Spleen (tissue), 11 donors: Measurements from ENCODE around the gene PRKG1. TPM values are rescaled to one million over a fixed set of nuclear protein-coding genes. Genes with fewer than 3 reads are reported as not detected.

Source experiments
- DNase-seq: peaks from one replicate; pipeline ENCODE4 v3.0.0-alpha.2; 2020
- H3K27ac ChIP-seq, 8 donors: fragments of 200-600 bp; sonication (generic) in 7 of 8; 1 replicate in 4 of 8; 2 replicates in 4 of 8; pipeline versions ENCODE4 v1.5.0 to v1.8.0; 2016 to 2021; ENCODE audit warnings: inconsistent platforms in 4 of 8, mild to moderate bottlenecking in 4 of 8, moderate library complexity in 1 of 8
- H3K27me3 ChIP-seq, 7 donors: fragments of 200-600 bp; sonication (generic) in 6 of 7; replicated peaks in 1 of 7; 1 replicate in 4 of 7; 2 replicates in 3 of 7; pipeline versions ENCODE4 v1.5.0 to v1.8.0; 2016 to 2021; ENCODE audit warnings: inconsistent platforms in 3 of 7, mild to moderate bottlenecking in 1 of 7
- H3K36me3 ChIP-seq, 6 donors: fragments of 200-600 bp; sonication (generic) in 5 of 6; 1 replicate in 4 of 6; 2 replicates in 2 of 6; pipeline versions ENCODE4 v1.5.0 to v1.8.0; 2016 to 2021; ENCODE audit warnings: inconsistent platforms in 2 of 6
- H3K4me1 ChIP-seq, 6 donors: fragments of 200-600 bp; sonication (generic) in 5 of 6; 1 replicate in 3 of 6; 2 replicates in 3 of 6; pipeline versions ENCODE4 v1.5.0 to v1.8.0; 2016 to 2021; ENCODE audit warnings: inconsistent platforms in 3 of 6
- H3K4me3 ChIP-seq, 8 donors: fragments of 200-600 bp; sonication (generic) in 7 of 8; 1 replicate in 4 of 8; 2 replicates in 4 of 8; pipeline versions ENCODE4 v1.5.0 to v1.8.0; 2016 to 2021; ENCODE audit warnings: inconsistent platforms in 4 of 8, mild to moderate bottlenecking in 4 of 8, moderate library complexity in 2 of 8
- H3K9me3 ChIP-seq, 8 donors: fragments of 200-600 bp; sonication (generic) in 7 of 8; 1 replicate in 4 of 8; 2 replicates in 4 of 8; pipeline versions ENCODE4 v1.5.0 to v1.8.0; 2016 to 2021; ENCODE audit warnings: inconsistent platforms in 4 of 8
- POLR2A ChIP-seq, 3 donors: fragments of 450-650 bp; IDR thresholded peaks; one replicate each; pipeline ENCODE4 v1.5.1; 2017; ENCODE audit warnings: antibody characterized with exemption in 3 of 3, mild to moderate bottlenecking in 1 of 3
- POLR2AphosphoS5 ChIP-seq, 3 donors: sonication (generic); formaldehyde crosslinking; IDR thresholded peaks; one replicate each; pipeline ENCODE4 v1.5.1; 2017; ENCODE audit warnings: antibody characterized with exemption in 3 of 3
- WGBS, 5 donors: extraction: QIAGEN DNeasy Blood & Tissue Kit in 3 of 5; methylation state at CpG; one replicate each; pipeline versions ENCODE4 v1.1.5 to v1.1.7; 2013 to 2018; 5-methylcytosine and 5-hydroxymethylcytosine counted together
- intact Hi-C: fragments of 100-400 bp; cut with DNase I; formaldehyde crosslinking; loops from one replicate; pipeline ENCODE4 v1.15.0; 2023; ENCODE audit warnings: low total_unique reads
- polyA plus RNA-seq, 3 donors: library from polyadenylated mRNA; stranded (reverse); fragments of 200-250 nt; gene quantifications; one replicate each; pipeline ENCODE4 v1.2.1, GENCODE V29; 2013
- total RNA-seq, 7 donors: library from RNA; depleted of rRNA in 3 of 7; stranded (reverse); fragments of >200 nt in 3 of 7; fragmentation: NEBNext Ultra II Directional in 4 of 7; extraction: Animal tissue kit (Norgen Biotek cat#: 25700) in 4 of 7; gene quantifications; one replicate each; pipeline versions ENCODE4 v1.1.0 to v1.2.1, GENCODE V29; 2016 to 2021
- TF ChIP-seq, protein P1 (sequence below), 11 experiments: fragments of 200-600 bp in 7 of 11; fragments of 450-650 bp in 4 of 11; sonication (generic) in 4 of 11; IDR thresholded peaks in 8 of 11; conservative IDR thresholded peaks in 3 of 11; 1 replicate in 7 of 11; 2 replicates in 4 of 11; pipeline versions ENCODE4 v1.4.0 to v1.8.0; 2016 to 2021; ENCODE audit warnings: antibody characterized with exemption in 11 of 11, inconsistent platforms in 4 of 11, mild to moderate bottlenecking in 1 of 11
- donor health status: healthy with polysubstance abuse.
- donor health status: DM: no; HTN: no; CAD: no; lungs with moderate emphysema.
- donor health status: DM: no; HTN: no; CAD: no.
- donor health status: Bipolar disorder and iron deficiency.
- donor health status: healthy.
- donor health status: DM: no; HTN: no; CAD: no.
- donor health status: DM: yes; HTN: yes; CAD: no.

PRKG1 gene
- total and polyA plus RNA-seq, 10 donors: 0.65 to 10.5 (median 7.2) TPM

DNA sequence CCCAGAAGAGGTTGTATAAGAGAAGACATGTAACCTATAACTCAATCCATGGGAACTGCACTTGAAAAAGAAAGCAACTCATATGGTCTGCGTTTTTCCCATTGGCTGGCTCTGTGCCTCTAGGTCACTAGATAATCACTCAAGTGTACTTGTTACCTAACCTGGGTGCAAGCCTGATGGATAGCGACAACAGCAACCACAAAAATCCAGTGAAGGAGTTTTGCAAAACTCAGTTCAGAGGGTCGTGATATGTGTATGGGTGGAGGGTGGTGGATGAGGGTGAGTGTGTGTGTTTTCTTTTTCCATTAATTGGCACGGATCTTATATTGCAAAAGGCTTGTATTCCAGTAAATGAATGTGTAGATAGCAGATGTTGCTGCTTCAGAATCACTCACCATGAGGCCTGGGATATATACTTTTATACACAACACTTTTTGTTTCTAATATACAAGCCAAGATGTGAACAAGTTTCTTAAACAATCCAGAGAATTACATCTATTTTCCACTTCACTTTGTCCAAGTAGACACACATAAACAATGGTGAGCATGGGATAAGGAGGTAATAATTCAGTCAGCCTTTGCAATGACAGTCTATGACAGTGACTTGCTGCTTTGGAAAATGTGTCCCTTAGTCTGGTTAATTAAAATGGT is 952.9 kb downstream of the PRKG1 start:
- peaks cover 0 to 7% (median 0%) of the 10 kb centered on the region in 8 donors for H3K9me3 ChIP-seq
- H3K27me3 ChIP-seq: no peaks in the 10 kb centered on the region
- H3K36me3 ChIP-seq: no peaks in the 10 kb centered on the region
- intact Hi-C loops: no loop called here
- H3K4me3 ChIP-seq: no peak overlapping the region
- no peak for DNase-seq
- no peak overlapping the region for H3K27ac ChIP-seq
- TF ChIP-seq POLR2A (IDR thresholded peaks at IDR 0.05) (no peak), POLR2AphosphoS5 (IDR thresholded peaks at IDR 0.05) (no peak)
- TF ChIP-seq, protein P1, sequence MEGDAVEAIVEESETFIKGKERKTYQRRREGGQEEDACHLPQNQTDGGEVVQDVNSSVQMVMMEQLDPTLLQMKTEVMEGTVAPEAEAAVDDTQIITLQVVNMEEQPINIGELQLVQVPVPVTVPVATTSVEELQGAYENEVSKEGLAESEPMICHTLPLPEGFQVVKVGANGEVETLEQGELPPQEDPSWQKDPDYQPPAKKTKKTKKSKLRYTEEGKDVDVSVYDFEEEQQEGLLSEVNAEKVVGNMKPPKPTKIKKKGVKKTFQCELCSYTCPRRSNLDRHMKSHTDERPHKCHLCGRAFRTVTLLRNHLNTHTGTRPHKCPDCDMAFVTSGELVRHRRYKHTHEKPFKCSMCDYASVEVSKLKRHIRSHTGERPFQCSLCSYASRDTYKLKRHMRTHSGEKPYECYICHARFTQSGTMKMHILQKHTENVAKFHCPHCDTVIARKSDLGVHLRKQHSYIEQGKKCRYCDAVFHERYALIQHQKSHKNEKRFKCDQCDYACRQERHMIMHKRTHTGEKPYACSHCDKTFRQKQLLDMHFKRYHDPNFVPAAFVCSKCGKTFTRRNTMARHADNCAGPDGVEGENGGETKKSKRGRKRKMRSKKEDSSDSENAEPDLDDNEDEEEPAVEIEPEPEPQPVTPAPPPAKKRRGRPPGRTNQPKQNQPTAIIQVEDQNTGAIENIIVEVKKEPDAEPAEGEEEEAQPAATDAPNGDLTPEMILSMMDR (IDR thresholded peaks at IDR 0.05 in 8 of 11, conservative IDR thresholded peaks at IDR 0.05 in 3 of 11): no peak
- WGBS, 5 donors: 79 to 90% (median 83%) methylated on average over 4 of the region's 4 CpGs
- no peaks in the 10 kb centered on the region for H3K4me1 ChIP-seq

DNA sequence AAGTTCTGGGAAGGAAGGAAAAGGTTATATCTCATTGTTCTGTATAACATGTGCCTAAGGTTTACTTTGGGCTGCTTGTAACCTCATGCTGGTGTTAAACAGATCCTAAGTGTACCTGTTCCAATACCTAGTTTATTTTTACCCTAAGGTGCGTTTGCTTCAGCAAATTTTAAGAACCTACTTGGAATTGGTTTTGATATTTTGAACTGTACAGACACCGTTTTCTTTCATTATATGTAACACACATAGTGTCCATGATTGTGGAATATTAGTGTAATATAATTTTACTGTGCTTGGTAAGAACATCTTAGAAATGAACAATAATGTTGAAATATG is 954.2 kb downstream of the PRKG1 start:
- H3K27ac ChIP-seq: no peak overlapping the region
- intact Hi-C loops: no loop called here
- H3K27me3 ChIP-seq: no peaks in the 10 kb centered on the region
- H3K36me3 ChIP-seq: no peaks in the 10 kb centered on the region
- H3K9me3 ChIP-seq: peaks cover 0 to 3% (median 0%) of the 10 kb centered on the region in 8 donors
- DNase-seq: no peak
- 74 to 86% (median 84%) methylated on average over 2 of the region's 2 CpGs for WGBS, 5 donors
- no peak for TF ChIP-seq POLR2AphosphoS5 (IDR thresholded peaks at IDR 0.05)
- TF ChIP-seq, protein P1 (IDR thresholded peaks at IDR 0.05 in 8 of 11, conservative IDR thresholded peaks at IDR 0.05 in 3 of 11): no peak
- no peak for TF ChIP-seq POLR2A (IDR thresholded peaks at IDR 0.05)
- no peak overlapping the region for H3K4me3 ChIP-seq
- H3K4me1 ChIP-seq: no peaks in the 10 kb centered on the region

DNA sequence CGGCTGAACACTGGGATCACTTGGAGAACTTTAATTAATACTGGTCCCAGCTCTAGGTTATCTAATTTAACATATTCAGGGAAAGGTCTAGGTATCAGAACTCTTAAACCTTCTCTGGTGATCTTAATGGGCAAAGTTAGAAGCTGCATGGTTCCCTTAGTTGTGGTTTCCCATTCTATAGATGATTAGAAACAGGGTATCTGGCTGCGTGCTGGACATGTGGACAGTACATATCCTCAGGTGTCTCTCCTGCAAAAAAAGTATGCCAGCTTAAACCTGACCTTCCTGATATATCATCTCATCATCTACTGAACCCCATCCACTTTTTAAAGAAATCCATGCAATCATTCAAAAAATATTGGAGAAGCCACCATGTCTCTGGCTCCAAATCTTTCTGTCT is 955.3 kb downstream of the PRKG1 start:
- Histone ChIP-seq H3K4me1 (no peaks in the 10 kb centered on the region), H3K27ac (no peak overlapping the region), H3K4me3 (no peak overlapping the region), H3K27me3 (no peaks in the 10 kb centered on the region), H3K9me3 (no peaks in the 10 kb centered on the region), H3K36me3 (no peaks in the 10 kb centered on the region)
- WGBS, 5 donors: 40 to 62% (median 53%) methylated on average over 2 of the region's 2 CpGs
- TF ChIP-seq POLR2AphosphoS5 (IDR thresholded peaks at IDR 0.05) (no peak), POLR2A (IDR thresholded peaks at IDR 0.05) (no peak)
- TF ChIP-seq, protein P1 (IDR thresholded peaks at IDR 0.05 in 8 of 11, conservative IDR thresholded peaks at IDR 0.05 in 3 of 11): no peak
- intact Hi-C loops: no loop called here
- no peak for DNase-seq

DNA sequence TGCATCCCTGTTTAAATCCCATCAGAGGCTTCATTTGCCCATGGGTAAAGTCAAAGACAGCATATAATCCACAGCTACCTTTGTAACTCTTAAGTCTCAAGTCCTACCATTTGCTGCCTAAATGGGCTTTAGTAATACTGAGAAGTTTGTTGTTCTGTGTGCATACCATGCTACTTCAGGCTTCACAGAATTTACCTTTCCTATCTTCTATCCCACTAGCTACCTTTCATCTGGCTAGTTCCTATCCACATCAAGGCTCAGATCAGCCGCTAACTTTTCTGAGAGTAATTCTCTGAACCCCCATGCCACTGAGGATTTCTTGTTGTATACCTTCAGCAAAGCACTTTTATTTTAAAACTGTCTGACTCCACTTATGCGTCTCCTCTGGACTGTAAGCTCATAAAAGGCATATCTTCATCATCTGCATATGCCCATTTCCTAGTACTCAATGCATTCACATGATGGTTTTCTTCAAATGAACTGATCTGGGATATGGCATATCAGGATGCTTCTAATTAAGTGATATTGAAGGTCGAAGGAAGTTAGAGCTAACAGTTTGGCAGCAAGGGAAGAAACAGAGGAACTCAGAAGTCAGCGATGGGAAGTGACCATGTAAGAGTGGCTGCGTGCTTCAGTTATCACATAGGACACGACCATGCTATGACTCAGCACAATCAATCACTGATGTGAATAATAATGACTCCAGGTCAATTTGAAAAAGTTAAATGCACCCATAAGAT is 955.9 kb downstream of the PRKG1 start:
- TF ChIP-seq POLR2AphosphoS5 (IDR thresholded peaks at IDR 0.05) (peak in 1 of 3 donors; percentile 29), POLR2A (IDR thresholded peaks at IDR 0.05) (no peak)
- TF ChIP-seq, protein P1 (IDR thresholded peaks at IDR 0.05 in 8 of 11, conservative IDR thresholded peaks at IDR 0.05 in 3 of 11): no peak
- Histone ChIP-seq H3K36me3 (no peaks in the 10 kb centered on the region), H3K4me3 (no peak overlapping the region), H3K9me3 (no peaks in the 10 kb centered on the region), H3K4me1 (no peaks in the 10 kb centered on the region), H3K27ac (no peak overlapping the region), H3K27me3 (no peaks in the 10 kb centered on the region)
- 26 to 35% (median 31%) methylated on average over 6 of the region's 6 CpGs for WGBS, 5 donors
- no peak for DNase-seq
- intact Hi-C loops: no loop called here
